RWPE1 (cell line): ENCODE data around the gene FEV.
A peak's percentile ranks its signal among the peaks of the same experiment; 100 is the strongest.

Experiments used
- CTCF ChIA-PET: fragments of 350-600 bp; sonication (Branson Sonifier 250); formaldehyde crosslinking; extraction: SDS; loops from one replicate; lab custom pipeline; 2021; lab: Yijun Ruan, JAX
- POLR2A ChIA-PET: fragments of 400-600 bp; formaldehyde crosslinking; extraction: SDS; loops from one replicate; lab custom pipeline; 2020; ENCODE audit warnings: antibody characterized with exemption; ENCODE audit not compliant: low non-redundant PET; lab: Yijun Ruan, JAX
- DNase-seq: peaks from one replicate; pipeline ENCODE4 v3.0.0; 2012; ENCODE audit warnings: low spot score
- H3K27ac ChIP-seq: fragments of 450-650 bp; 2 replicates; pipeline ENCODE4 v1.5.1; 2017
- TF ChIP-seq, protein P1 (sequence below): fragments of 450-650 bp; conservative IDR thresholded peaks from 2 replicates; pipeline ENCODE4 v1.5.1; 2017; ENCODE audit warnings: low read depth, mild to moderate bottlenecking

FEV gene

GRCh38 chr2:218998414-218999002 lies 13.5 kb upstream of the FEV start:
- peak; percentile 45 for DNase-seq
- ChIA-PET POLR2A (no interaction called here), CTCF (interaction anchor here (0.6 to 1.5 kb wide), 5 partner anchors 18 to 280 kb away, joined by 3 to 5 read pairs (median 3); no protein-coding TSS in a partner anchor)
- TF ChIP-seq, protein P1, sequence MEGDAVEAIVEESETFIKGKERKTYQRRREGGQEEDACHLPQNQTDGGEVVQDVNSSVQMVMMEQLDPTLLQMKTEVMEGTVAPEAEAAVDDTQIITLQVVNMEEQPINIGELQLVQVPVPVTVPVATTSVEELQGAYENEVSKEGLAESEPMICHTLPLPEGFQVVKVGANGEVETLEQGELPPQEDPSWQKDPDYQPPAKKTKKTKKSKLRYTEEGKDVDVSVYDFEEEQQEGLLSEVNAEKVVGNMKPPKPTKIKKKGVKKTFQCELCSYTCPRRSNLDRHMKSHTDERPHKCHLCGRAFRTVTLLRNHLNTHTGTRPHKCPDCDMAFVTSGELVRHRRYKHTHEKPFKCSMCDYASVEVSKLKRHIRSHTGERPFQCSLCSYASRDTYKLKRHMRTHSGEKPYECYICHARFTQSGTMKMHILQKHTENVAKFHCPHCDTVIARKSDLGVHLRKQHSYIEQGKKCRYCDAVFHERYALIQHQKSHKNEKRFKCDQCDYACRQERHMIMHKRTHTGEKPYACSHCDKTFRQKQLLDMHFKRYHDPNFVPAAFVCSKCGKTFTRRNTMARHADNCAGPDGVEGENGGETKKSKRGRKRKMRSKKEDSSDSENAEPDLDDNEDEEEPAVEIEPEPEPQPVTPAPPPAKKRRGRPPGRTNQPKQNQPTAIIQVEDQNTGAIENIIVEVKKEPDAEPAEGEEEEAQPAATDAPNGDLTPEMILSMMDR, result no peak
- H3K27ac ChIP-seq, result no peak overlapping the region

DNA sequence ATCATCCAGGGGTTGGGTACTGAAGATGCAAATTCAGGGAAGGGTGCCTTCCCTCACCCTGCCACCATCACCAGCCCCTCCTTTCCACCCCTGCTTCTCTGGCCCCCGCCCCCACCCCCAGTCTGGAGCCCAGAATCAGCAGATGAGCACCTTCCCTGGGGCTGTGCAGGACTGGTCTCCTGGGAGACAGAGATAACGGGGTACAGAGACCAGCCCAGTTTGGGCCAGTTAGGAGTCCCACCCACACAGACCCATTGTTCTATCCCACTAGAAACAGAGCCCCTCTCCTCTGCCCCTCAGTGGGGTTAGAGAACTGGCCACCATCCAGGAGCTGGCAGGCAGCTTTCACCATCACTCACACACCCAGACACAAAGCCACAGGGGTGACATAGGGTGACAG lies 12.7 kb upstream of the FEV start:
- TF ChIP-seq, protein P1, result no peak
- DNase-seq, result no peak
- no peak overlapping the region for H3K27ac ChIP-seq
- ChIA-PET POLR2A (no interaction called here), CTCF (interaction anchor here (0.6 to 1.1 kb wide), 4 partner anchors 17 to 506 kb away, joined by 3 to 4 read pairs (median 3); no protein-coding TSS in a partner anchor)

DNA sequence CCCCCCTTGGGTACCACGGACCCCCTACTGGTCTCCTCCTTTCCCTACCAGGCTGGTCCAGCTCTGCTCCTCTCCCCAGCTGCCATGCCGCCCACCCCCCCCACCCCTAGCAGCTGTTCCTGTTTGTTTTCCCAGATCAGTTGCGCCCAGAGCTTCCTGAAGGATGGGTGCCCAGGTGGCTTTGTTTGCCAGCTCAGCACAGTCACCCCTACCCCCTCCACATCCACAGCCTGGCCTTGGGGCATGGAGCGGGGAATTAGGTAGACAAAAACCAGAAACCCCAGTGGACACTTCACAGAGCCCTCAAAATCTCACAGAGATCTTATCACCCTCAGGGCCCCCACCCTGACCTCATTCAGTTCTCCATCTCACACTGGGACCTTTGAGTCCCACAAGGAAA lies 12.0 kb upstream of the FEV start:
- TF ChIP-seq, protein P1, result no peak
- ChIA-PET CTCF (interaction anchor here (0.6 to 1.5 kb wide), 6 partner anchors 32 to 166 kb away, joined by 3 to 4 read pairs (median 4); no protein-coding TSS in a partner anchor), POLR2A (no interaction called here)
- DNase-seq, result no peak
- H3K27ac ChIP-seq, result no peak overlapping the region

- TF ChIP-seq, protein P1, result peak; percentile 90
- POLR2A ChIA-PET, result interaction anchor here (0.6 kb wide), 1 partner anchor 1125 kb away, joined by 3 read pairs; no protein-coding TSS in a partner anchor
- H3K27ac ChIP-seq, result no peak overlapping the region
- peak; percentile 90 for DNase-seq
- CTCF ChIA-PET, result interaction anchor here (0.6 to 7.7 kb wide), 26 partner anchors 9 to 486 kb away, joined by 3 to 53 read pairs (median 4); partner anchors contain the start of gene CFAP65
Measured at GRCh38 chr2:218995972-218996711, 11.2 kb upstream of the FEV start.

GRCh38 chr2:218995561-218995960 lies 10.6 kb upstream of the FEV start:
- no peak overlapping the region for H3K27ac ChIP-seq
- POLR2A ChIA-PET, result no interaction called here
- CTCF ChIA-PET, result interaction anchor here (0.6 to 7.7 kb wide), 14 partner anchors 10 to 1589 kb away, joined by 3 to 53 read pairs (median 5); partner anchors contain the start of gene CFAP65
- DNase-seq, result no peak
- TF ChIP-seq, protein P1, result no peak
